Ishikawa (cell line): Measurements from ENCODE around the gene SEMA6C.

Source experiments
- CEBPB ChIP-seq: IDR thresholded peaks from 2 replicates; pipeline ENCODE4 v1.6.1; 2012
- CREB1 ChIP-seq: IDR thresholded peaks from 2 replicates; pipeline ENCODE4 v1.6.1; 2012; ENCODE audit warnings: low read depth
- EGR1 ChIP-seq: IDR thresholded peaks from 2 replicates; pipeline ENCODE4 v1.6.1; 2012
- EP300 ChIP-seq: IDR thresholded peaks from 2 replicates; pipeline ENCODE4 v1.6.1; 2012; ENCODE audit warnings: borderline replicate concordance
- FOXM1 ChIP-seq: IDR thresholded peaks from 2 replicates; pipeline ENCODE4 v1.6.1; 2012; ENCODE audit warnings: low read depth, borderline replicate concordance
- MAX ChIP-seq: IDR thresholded peaks from 2 replicates; pipeline ENCODE4 v1.6.1; 2012
- NFIC ChIP-seq: IDR thresholded peaks from 2 replicates; pipeline ENCODE4 v1.6.1; 2012
- RAD21 ChIP-seq: IDR thresholded peaks from 2 replicates; pipeline ENCODE4 v1.6.1; 2012; ENCODE audit warnings: low read depth
- REST ChIP-seq: IDR thresholded peaks from 2 replicates; pipeline ENCODE4 v1.6.1; 2012; ENCODE audit warnings: low read depth, mild to moderate bottlenecking
- TAF1 ChIP-seq: IDR thresholded peaks from 2 replicates; pipeline ENCODE4 v1.6.1; 2012; ENCODE audit warnings: low read depth, mild to moderate bottlenecking
- TCF12 ChIP-seq: IDR thresholded peaks from 2 replicates; pipeline ENCODE4 v1.6.1; 2012; ENCODE audit warnings: low read depth
- TEAD4 ChIP-seq: IDR thresholded peaks from 2 replicates; pipeline ENCODE4 v1.6.1; 2012
- USF1 ChIP-seq: IDR thresholded peaks from 2 replicates; pipeline ENCODE4 v1.6.1; 2012
- YY1 ChIP-seq: IDR thresholded peaks from 2 replicates; pipeline ENCODE4 v1.6.1; 2012; ENCODE audit warnings: low read depth
- ZBTB7A ChIP-seq: IDR thresholded peaks from 2 replicates; pipeline ENCODE4 v1.6.1; 2012; ENCODE audit warnings: low read depth

Gene SEMA6C

GRCh38 chr1:151159373-151159772 is 12.9 kb upstream of the SEMA6C start:
- TF ChIP-seq YY1, result no peak
- no peak for TF ChIP-seq USF1
- TF ChIP-seq TCF12, result no peak
- no peak for TF ChIP-seq RAD21
- TF ChIP-seq CREB1, result no peak
- no peak for TF ChIP-seq MAX

- no peak for TF ChIP-seq ZBTB7A
- no peak for TF ChIP-seq YY1
- no peak for TF ChIP-seq REST
- no peak for TF ChIP-seq RAD21
- no peak for TF ChIP-seq CREB1
Observed at GRCh38 chr1:151158751-151159251, 12.4 kb upstream of the SEMA6C start.

GRCh38 chr1:151158326-151158725 is 11.9 kb upstream of the SEMA6C start:
- TF ChIP-seq CREB1 (no peak), NFIC (no peak), RAD21 (no peak), FOXM1 (no peak), EP300 (no peak), EGR1 (no peak), YY1 (no peak), USF1 (no peak), MAX (no peak), TAF1 (no peak)

GRCh38 chr1:151157067-151157531 is 10.7 kb upstream of the SEMA6C start:
- no peak for TF ChIP-seq USF1
- no peak for TF ChIP-seq TEAD4
- no peak for TF ChIP-seq ZBTB7A
- TF ChIP-seq EGR1, result no peak

- TF ChIP-seq TAF1 (no peak), USF1 (no peak), YY1 (no peak), RAD21 (no peak), TCF12 (no peak), CEBPB (no peak), TEAD4 (no peak), EP300 (no peak)
Observed at GRCh38 chr1:151156515-151156819, 10.0 kb upstream of the SEMA6C start, which contains the start of gene TNFAIP8L2. TNFAIP8L2 (plus strand) TSS chr1:151156649; CDS start chr1:151158698, 2,049 bp downstream.

- TF ChIP-seq NFIC (no peak), YY1 (no peak), EP300 (no peak), USF1 (no peak), CEBPB (no peak), ZBTB7A (no peak), TAF1 (no peak), TEAD4 (no peak), RAD21 (no peak), MAX (no peak), REST (no peak), CREB1 (no peak), EGR1 (no peak), TCF12 (no peak)
Observed at GRCh38 chr1:151147665-151148064, 1.2 kb upstream of the SEMA6C start.
